ENCODE measurements around the gene CTNND1. TPM values are rescaled to one million over a fixed set of nuclear protein-coding genes. Genes with fewer than 3 reads are reported as not detected.
A peak's percentile ranks its signal among the peaks of the same experiment; 100 is the strongest.

CTNND1 gene
- total and polyA plus RNA-seq, 9 donors = 40.3 to 153 (median 119) TPM

DNA sequence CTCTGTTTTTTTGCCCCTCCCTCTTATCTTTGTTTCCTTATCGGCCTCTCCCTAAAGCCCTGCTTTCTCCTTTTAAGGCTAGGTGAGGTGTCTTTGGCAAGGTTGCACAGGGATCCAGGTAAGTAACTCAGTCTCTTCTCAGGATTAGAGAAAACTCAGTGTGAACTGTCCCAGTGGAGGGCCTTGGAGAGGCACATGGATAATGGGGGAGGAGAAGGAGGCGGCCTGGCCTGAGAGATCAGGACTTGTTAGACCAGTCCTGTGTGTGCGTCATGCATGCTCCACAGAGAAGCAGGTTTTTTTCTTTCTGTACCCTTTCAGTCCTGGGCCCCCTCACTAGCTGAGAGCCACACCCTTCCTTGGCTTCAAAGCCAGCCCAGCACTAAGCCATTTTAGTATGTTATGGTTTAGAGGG, 19.9 kb downstream of the CTNND1 start:
- peak in 1 of 5 donors; percentile 38 for DNase-seq
- Histone ChIP-seq H3K9me3 (no peaks in the 10 kb centered on the region), H3K36me3 (no peaks in the 10 kb centered on the region), H3K27ac (no peak overlapping the region), H3K4me3 (no peak overlapping the region), H3K27me3 (no peaks in the 10 kb centered on the region), H3K4me1 (ENCODE audit: insufficient read depth) (peaks cover 29% of the 10 kb centered on the region)
- TF ChIP-seq EP300 (IDR thresholded peaks at IDR 0.05) = no peak
- TF ChIP-seq, protein P1, sequence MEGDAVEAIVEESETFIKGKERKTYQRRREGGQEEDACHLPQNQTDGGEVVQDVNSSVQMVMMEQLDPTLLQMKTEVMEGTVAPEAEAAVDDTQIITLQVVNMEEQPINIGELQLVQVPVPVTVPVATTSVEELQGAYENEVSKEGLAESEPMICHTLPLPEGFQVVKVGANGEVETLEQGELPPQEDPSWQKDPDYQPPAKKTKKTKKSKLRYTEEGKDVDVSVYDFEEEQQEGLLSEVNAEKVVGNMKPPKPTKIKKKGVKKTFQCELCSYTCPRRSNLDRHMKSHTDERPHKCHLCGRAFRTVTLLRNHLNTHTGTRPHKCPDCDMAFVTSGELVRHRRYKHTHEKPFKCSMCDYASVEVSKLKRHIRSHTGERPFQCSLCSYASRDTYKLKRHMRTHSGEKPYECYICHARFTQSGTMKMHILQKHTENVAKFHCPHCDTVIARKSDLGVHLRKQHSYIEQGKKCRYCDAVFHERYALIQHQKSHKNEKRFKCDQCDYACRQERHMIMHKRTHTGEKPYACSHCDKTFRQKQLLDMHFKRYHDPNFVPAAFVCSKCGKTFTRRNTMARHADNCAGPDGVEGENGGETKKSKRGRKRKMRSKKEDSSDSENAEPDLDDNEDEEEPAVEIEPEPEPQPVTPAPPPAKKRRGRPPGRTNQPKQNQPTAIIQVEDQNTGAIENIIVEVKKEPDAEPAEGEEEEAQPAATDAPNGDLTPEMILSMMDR (IDR thresholded peaks at IDR 0.05) = no peak
- no peak for TF ChIP-seq POLR2A (IDR thresholded peaks at IDR 0.05)
- intact Hi-C loops (cut with DNase I) = no loop called here
- WGBS, 3 donors = 56 to 71% (median 64%) methylated on average over 3 of the region's 3 CpGs

DNA sequence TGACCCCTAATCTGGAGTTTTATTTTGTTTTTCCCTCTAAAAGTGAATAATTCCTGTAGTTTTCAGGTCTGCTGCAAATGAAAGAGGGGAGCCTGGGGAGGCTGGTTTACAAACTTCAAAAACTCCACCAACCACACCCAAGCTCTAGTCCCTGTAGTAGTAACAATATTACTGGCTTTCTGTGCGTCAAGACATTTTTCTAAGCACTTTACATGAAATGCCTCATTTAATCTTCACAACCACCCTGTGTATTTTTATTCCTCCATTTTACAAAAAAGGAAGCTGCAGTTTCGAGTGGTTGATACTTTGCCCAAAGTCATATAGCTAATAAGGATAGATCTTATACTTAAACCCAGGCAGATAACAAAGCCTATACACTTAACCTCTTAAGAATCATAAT, 23.5 kb downstream of the CTNND1 start:
- no peaks in the 10 kb centered on the region for H3K36me3 ChIP-seq
- intact Hi-C loops (cut with DNase I) = no loop called here
- H3K4me1 ChIP-seq (ENCODE audit: insufficient read depth) = peaks cover 18% of the 10 kb centered on the region
- no peaks in the 10 kb centered on the region for H3K27me3 ChIP-seq
- no peak overlapping the region for H3K4me3 ChIP-seq
- no peak for DNase-seq
- TF ChIP-seq POLR2A (IDR thresholded peaks at IDR 0.05) (no peak), EP300 (IDR thresholded peaks at IDR 0.05) (no peak)
- TF ChIP-seq, protein P1 (IDR thresholded peaks at IDR 0.05) = no peak
- H3K27ac ChIP-seq = no peak overlapping the region
- no peaks in the 10 kb centered on the region for H3K9me3 ChIP-seq
- whole genome bisulfite sequencing, 3 donors = 90 to 96% (median 93%) methylated on average over 2 of the region's 2 CpGs

DNA sequence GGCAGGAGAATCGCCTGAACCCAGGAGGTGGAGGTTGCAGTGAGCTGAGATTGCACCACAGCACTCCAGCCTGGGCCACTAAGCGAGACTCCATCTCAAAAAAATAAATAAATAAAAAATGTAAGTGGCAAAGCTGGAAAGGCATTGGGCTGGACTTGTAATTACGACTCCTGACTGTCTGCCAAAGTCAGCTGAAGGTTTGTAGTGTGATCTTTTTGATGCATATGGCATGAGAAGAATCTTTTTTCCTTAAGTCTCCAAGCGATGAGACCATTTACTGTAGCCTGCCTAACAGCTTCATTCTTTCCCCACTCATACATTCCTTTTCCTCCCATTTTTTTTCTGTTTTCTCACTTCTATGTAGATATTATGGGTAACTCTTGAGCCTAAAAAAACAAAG, 24.8 kb downstream of the CTNND1 start:
- Histone ChIP-seq H3K4me1 (ENCODE audit: insufficient read depth) (peaks cover 16% of the 10 kb centered on the region), H3K27me3 (no peaks in the 10 kb centered on the region), H3K36me3 (no peaks in the 10 kb centered on the region), H3K4me3 (no peak overlapping the region), H3K9me3 (no peaks in the 10 kb centered on the region), H3K27ac (no peak overlapping the region)
- TF ChIP-seq POLR2A (IDR thresholded peaks at IDR 0.05) (no peak), EP300 (IDR thresholded peaks at IDR 0.05) (no peak)
- TF ChIP-seq, protein P1 (IDR thresholded peaks at IDR 0.05) = no peak
- DNase-seq = no peak
- intact Hi-C loops (cut with DNase I) = no loop called here
- 74 to 81% (median 79%) methylated on average over 4 of the region's 4 CpGs for WGBS, 3 donors

DNA sequence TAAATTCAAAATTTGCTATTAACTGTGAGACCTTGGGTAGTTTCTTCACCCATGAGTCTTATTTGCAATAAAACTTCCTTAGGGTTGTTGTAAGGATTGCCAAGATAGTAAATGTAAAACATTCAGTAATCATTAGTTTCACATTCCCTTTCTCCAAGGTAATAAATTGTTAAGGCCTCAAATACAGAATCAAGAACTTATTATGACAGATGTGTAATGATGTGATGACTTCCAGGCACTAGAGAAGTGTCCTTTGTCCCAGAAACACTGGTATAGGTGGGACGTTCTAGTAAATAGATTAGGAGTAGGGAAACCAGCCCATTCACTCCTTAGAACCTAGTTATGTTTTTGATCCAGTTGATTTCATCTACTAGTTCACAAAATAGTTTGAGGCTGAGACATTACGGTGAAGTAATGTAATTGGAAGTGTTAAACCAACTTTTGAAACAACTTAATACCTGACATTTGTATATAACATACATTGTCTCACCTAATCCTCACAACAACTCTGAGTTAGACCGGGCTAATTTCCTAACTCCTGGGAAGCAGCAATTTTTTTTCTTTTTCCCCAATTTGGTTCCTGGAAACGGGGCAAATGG, 25.5 kb downstream of the CTNND1 start:
- DNase-seq = no peak
- Histone ChIP-seq H3K9me3 (no peaks in the 10 kb centered on the region), H3K27me3 (no peaks in the 10 kb centered on the region), H3K36me3 (no peaks in the 10 kb centered on the region), H3K27ac (no peak overlapping the region), H3K4me1 (ENCODE audit: insufficient read depth) (peaks cover 12% of the 10 kb centered on the region), H3K4me3 (no peak overlapping the region)
- TF ChIP-seq EP300 (IDR thresholded peaks at IDR 0.05) (no peak), POLR2A (IDR thresholded peaks at IDR 0.05) (no peak)
- TF ChIP-seq, protein P1 (IDR thresholded peaks at IDR 0.05) = no peak
- 77 to 84% (median 81%) methylated on average over 4 of the region's 4 CpGs for WGBS, 3 donors
- intact Hi-C loops (cut with DNase I) = no loop called here

All from ovary (tissue), 9 donors.